DMS 273 (cell line): ENCODE data around the gene DDX19B.
"Not testable (repeated sequence)": the region's sequence is repeated elsewhere in the genome, so short reads cannot be mapped to it uniquely, and the experiment has no call there.

Experiments
- DNase-seq: peaks from one replicate; lab custom pipeline; 2025; ENCODE audit not compliant: unreplicated experiment; lab: John Stamatoyannopoulos, UW

The DDX19B gene

DNA sequence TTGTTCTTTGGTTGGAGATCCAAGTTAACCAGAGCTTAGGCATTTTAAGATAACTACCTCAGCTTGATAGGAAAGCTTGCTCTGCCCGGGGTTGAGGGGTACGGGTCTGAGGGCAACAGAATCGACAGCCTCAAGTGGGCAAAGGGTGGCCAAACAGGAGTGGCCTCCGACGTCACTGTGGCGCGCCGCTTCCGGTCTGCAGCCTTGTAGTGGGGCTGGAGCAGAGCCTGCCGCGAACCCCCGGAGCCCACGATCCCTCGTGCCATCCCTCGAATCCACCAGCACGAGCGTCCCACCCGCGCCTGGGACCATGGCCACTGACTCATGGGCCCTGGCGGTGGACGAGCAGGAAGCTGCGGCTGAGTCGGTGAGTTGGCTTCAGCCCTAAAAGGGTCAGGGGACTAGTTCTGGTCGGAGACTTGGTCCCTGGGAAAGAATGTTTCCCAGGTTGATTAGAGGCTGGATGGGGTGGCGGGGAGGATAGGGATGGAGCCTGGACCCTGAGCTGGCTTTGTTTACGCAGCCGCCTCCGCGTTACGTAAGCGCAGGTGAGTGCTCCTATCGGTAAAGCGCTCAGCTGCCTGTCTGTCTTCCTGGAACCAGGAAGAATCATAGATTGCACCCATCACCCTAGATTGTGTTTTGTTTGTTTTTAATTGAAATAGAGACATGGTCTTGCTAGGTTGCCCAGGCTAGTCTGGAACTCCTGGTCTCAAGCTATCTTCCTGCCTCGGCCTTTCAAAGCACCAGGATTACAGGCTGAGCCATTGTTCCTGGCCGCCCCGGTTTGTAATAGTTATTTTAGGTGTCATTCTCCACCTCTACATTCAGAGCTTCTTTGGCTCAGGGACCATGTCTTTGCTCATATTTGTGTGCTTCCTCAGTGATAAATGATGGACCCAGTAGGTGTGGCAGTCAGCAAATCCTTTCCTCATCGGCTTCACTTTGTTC lies at the start of gene DDX19B:
Gene DDX19B (plus strand): TSS at position 199 of the 951 bp plus-strand sequence. CDS start 112 bp downstream, at position 311.
- DNase-seq: peak; percentile 75

GRCh38 chr16:70249697-70250096 lies 49.3 kb upstream of the DDX19B start:
- DNase-seq: not testable (repeated sequence)

DNA sequence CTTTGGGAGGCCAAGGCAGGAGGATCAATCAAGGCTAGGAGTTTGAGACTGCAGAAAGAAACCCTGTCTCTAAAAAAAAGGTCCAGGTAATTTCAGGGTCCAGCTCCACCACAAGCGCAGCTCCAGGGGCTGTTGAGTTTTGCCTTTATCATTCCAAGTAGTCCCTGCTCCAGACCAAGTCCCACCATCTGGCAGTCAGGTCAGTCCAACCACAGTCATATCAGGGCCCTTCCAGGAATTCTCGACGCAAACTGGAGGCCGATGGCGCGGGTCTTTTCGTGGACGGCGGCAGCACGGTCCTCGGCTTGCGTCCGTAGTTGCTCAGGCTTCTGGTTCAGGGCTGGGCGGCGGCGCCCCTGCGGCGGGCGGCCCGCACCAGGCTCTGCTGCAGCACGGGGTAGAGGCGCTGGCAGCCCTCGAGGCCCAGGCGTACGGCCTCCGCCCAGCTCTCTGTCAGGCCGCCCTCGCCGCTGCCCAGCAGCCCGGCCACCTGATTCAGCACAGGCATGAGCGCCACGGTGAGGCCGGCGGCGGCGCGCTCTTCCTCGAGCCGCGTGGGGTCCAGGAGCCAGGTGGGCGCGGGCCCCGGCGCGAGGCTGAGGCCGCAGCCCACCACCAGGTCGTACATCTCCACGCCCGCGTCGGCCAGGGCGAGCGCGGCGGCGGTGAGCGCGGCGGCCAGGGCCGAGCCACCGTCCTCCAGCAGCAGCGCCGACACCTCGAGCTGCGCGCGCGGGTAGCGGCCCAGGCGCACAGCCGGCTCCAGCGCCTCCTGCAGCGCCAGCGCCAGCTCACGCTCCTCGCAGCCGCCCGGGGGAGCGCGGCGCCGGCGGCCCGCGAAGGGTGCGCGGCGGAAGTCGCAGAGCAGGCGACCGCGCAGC lies 48.0 kb upstream of the DDX19B start:
- peak; percentile 77 for DNase-seq

GRCh38 chr16:70251629-70252354 lies 47.2 kb upstream of the DDX19B start, which contains the start of gene EXOSC6:
EXOSC6 (minus strand) TSS chr16:70251940; CDS start chr16:70251900, 40 bp downstream.
- DNase-seq: peak; percentile 98

DNA sequence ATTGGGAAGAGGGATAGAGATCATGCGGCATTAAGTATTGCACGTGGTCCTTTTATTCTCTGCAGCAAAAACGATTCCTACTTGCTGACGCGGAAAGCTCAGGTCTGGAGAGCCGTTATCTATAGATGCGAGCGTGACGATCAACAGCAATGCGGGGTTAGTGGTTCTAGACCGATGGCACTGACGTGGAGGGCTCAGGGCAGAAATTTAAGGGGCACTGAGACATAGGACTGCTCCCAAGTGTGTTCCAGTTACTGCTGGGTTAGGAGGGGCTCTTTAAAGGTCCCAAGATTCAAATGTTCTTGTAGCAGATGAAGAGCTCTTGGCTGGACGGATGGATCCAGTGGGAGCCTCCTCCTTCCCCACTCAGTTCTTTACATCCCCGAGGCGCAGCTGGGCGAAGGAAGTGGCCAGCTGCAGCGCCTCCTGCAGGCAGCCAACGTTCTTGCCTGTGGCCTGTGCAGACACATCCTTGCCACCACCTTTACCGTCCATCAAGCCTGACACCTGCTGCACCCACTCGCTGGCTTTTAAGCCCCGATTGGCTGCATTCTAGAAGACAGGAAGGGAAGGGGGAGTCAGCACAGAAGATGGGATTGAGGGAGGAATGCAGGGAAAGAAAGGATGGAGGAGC lies 46.5 kb upstream of the DDX19B start:
- DNase-seq: peak; percentile 62

GRCh38 chr16:70253291-70254106 lies 45.5 kb upstream of the DDX19B start:
- DNase-seq: peak; percentile 77

DNA sequence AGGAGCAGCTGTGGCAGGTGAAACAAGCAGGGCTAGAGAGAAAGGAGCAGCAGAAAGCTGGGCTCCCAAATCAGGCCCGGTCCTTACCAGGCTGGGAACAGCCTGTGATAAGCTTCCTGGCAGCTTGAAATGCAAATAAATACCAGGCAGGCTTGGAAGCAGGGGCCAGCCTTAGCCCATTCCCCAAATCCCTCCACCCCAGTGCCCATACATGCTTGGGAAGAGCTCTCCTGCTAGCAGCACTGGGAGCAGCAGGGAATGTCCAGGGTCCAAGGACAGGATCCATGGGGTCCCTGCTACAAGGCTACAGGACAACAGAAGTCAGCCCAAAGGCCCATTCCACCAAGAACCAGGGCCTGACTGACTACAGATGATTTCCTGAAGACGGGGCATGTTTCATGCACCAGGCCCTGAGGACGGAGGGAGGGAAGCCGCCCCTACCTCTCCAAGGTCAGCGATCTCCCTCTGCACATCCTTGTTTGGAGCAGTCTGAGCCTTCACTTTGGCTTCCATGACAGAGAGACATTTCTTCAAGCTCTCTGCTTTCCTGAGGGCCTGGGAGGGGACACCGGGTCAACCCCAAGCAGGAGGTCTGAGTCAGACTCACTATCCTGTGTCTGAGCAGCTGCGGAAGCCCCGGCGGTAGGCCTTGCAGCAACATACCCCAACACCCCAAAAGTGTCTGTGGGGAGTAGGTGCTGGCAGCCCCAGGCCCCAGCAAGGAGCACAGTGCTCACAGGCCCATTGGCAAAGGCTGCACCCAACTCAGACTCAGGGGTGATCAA lies 44.6 kb upstream of the DDX19B start:
- DNase-seq: no peak

GRCh38 chr16:70254965-70255286 lies 44.1 kb upstream of the DDX19B start:
- DNase-seq: no peak

GRCh38 chr16:70255574-70255973 lies 43.4 kb upstream of the DDX19B start:
- no peak for DNase-seq

DNA sequence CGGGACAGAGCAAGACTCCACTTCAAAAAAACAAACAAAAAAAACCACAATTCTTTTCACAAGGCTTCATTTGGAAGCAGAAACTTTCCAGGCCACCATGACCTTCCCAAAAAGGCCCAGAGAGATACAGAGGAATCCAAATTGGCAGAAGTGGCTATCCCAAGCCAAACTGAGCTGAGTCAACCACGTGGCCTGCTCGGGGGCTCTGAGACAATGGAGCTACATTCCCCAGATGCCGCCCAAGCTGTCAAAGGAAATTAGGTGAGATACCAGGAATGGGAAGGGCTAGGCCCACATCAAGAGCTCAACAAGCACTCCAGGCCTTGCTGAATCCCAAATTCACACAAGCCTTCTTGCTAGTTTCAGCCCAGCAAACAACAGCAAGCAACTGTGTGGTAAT lies 41.6 kb upstream of the DDX19B start:
- DNase-seq: peak; percentile 41

GRCh38 chr16:70258065-70258464 lies 40.9 kb upstream of the DDX19B start:
- no peak for DNase-seq

- DNase-seq: no peak
Observed at GRCh38 chr16:70258946-70259345, 40.0 kb upstream of the DDX19B start.

GRCh38 chr16:70259903-70260302 lies 39.1 kb upstream of the DDX19B start:
- DNase-seq: not testable (repeated sequence)

GRCh38 chr16:70267516-70267915 lies 31.5 kb upstream of the DDX19B start:
- DNase-seq: peak; percentile 75

- not testable (repeated sequence) for DNase-seq
Observed at GRCh38 chr16:70267922-70268321, 31.1 kb upstream of the DDX19B start.

GRCh38 chr16:70269471-70269870 lies 29.5 kb upstream of the DDX19B start:
- DNase-seq: no peak

- DNase-seq: peak; percentile 80
Observed at GRCh38 chr16:70270176-70270575, 28.8 kb upstream of the DDX19B start.

DNA sequence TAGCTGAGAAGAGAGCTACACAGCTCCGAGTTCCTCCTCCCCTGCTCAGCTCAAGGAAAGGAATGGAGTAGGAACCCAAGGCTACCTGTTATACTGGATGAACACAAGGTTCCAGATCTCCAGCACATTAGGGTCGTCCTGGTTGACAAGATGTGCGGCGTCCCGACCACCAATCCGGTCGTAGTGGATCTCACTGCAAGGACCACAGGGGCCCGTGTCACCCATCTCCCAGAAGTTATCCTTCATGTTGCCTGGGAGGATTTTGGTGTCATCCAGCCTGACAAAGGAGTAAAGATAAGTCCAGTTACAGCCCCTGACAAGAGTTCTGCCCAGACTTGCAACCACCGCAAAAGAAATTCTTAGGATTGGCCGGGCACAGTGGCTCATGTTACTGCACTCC lies 27.3 kb upstream of the DDX19B start:
- DNase-seq: no peak

GRCh38 chr16:70276392-70276791 lies 22.6 kb upstream of the DDX19B start:
- DNase-seq: no peak
